DND-41 (cell line): Measurements from ENCODE around the gene ZNF213.
A peak's percentile ranks its signal among the peaks of the same experiment; 100 is the strongest.

Experiments used
- ATAC-seq: fragments of 200-7000 bp; cut with Tn5 transposase; 3 replicates; pipeline ENCODE4 v1.9.1; 2021; ENCODE audit warnings: low read depth; ENCODE audit not compliant: insufficient read depth
- DNase-seq: peaks from one replicate; pipeline ENCODE4 v3.0.0-alpha.2; 2020
- H2AFZ ChIP-seq: 2 replicates; pipeline ENCODE4 v1.6.0; 2012; ENCODE audit warnings: low read depth, low read length
- H3K27ac ChIP-seq: 2 replicates; pipeline ENCODE4 v1.5.1; 2012; ENCODE audit warnings: low read length, inconsistent platforms
- H3K27me3 ChIP-seq: fragments of 200-600 bp; sonication (generic); 2 replicates; pipeline ENCODE4 v1.6.0; 2012; ENCODE audit warnings: low read length, mild to moderate bottlenecking, inconsistent platforms; ENCODE audit not compliant: insufficient read depth, poor library complexity
- H3K36me3 ChIP-seq: 2 replicates; pipeline ENCODE4 v1.5.1; 2012; ENCODE audit warnings: low read length, inconsistent platforms; ENCODE audit not compliant: insufficient read depth
- H3K4me1 ChIP-seq: 2 replicates; pipeline ENCODE4 v1.5.1; 2012; ENCODE audit warnings: mild to moderate bottlenecking, low read length; ENCODE audit not compliant: insufficient read depth
- H3K4me2 ChIP-seq: 2 replicates; pipeline ENCODE4 v1.6.0; 2012; ENCODE audit warnings: mild to moderate bottlenecking, moderate library complexity, low read length, inconsistent platforms; ENCODE audit not compliant: insufficient read depth
- H3K4me3 ChIP-seq, 2 experiments: fragments of 200-600 bp in 1 of 2; shearing (Covaris generic) in 1 of 2; 2 replicates each; pipeline ENCODE4 v1.5.1; 2012 to 2016; ENCODE audit warnings: inconsistent platforms in 2 of 2, low read length in 2 of 2, mild to moderate bottlenecking in 2 of 2, low read depth in 1 of 2, moderate library complexity in 1 of 2
- H3K79me2 ChIP-seq: 2 replicates; pipeline ENCODE4 v1.6.0; 2012; ENCODE audit warnings: low read length, inconsistent platforms; ENCODE audit not compliant: insufficient read depth
- H3K9ac ChIP-seq: 2 replicates; pipeline ENCODE4 v1.6.0; 2012; ENCODE audit warnings: low read depth, mild to moderate bottlenecking, inconsistent platforms, low read length, moderate library complexity
- H3K9me3 ChIP-seq: 2 replicates; pipeline ENCODE4 v1.5.1; 2012; ENCODE audit warnings: low read length, moderate library complexity, mild to moderate bottlenecking, inconsistent platforms; ENCODE audit not compliant: insufficient read depth, severe bottlenecking
- H4K20me1 ChIP-seq: 2 replicates; pipeline ENCODE4 v1.6.0; 2012; ENCODE audit warnings: low read length; ENCODE audit not compliant: insufficient read depth
- CTCF ChIP-seq: IDR thresholded peaks from 2 replicates; pipeline ENCODE4 v1.5.1; 2012; ENCODE audit warnings: borderline replicate concordance, low read length, moderate library complexity, mild to moderate bottlenecking; ENCODE audit not compliant: poor library complexity, severe bottlenecking; ENCODE audit errors: extremely low read depth
- EZH2 ChIP-seq: IDR thresholded peaks from 3 replicates; pipeline ENCODE4 v1.6.1; 2012; ENCODE audit warnings: borderline replicate concordance, low read depth, mild to moderate bottlenecking, moderate library complexity, low read length, inconsistent platforms; ENCODE audit not compliant: severe bottlenecking

The ZNF213 gene

GRCh38 chr16:3119701-3120408 lies 15.0 kb upstream of the ZNF213 start:
- Histone ChIP-seq H3K4me2 (no peak overlapping the region), H3K9me3 (no peaks in the 10 kb centered on the region), H3K36me3 (no peaks in the 10 kb centered on the region), H3K9ac (no peak overlapping the region), H3K4me1 (peaks cover 15% of the 10 kb centered on the region), H3K27me3 (no peaks in the 10 kb centered on the region), H2AFZ (no peak overlapping the region), H3K79me2 (no peaks in the 10 kb centered on the region), H4K20me1 (no peaks in the 10 kb centered on the region), H3K27ac (no peak overlapping the region), H3K4me3 (no peak overlapping the region)
- DNase-seq, result no peak
- ATAC-seq, result no peak
- TF ChIP-seq EZH2, result no peak

GRCh38 chr16:3120435-3120834 lies 14.4 kb upstream of the ZNF213 start:
- H3K36me3 ChIP-seq, result no peaks in the 10 kb centered on the region
- no peak for ATAC-seq
- no peaks in the 10 kb centered on the region for H4K20me1 ChIP-seq
- no peak overlapping the region for H3K27ac ChIP-seq
- no peak overlapping the region for H3K4me2 ChIP-seq
- TF ChIP-seq EZH2 (no peak), CTCF (no peak)
- no peaks in the 10 kb centered on the region for H3K79me2 ChIP-seq
- H3K9me3 ChIP-seq, result no peaks in the 10 kb centered on the region
- H3K4me3 ChIP-seq, result no peak overlapping the region
- no peak for DNase-seq
- H3K4me1 ChIP-seq, result peaks cover 21% of the 10 kb centered on the region
- H2AFZ ChIP-seq, result no peak overlapping the region
- no peak overlapping the region for H3K9ac ChIP-seq
- H3K27me3 ChIP-seq, result no peaks in the 10 kb centered on the region

GRCh38 chr16:3121851-3122467 lies 12.9 kb upstream of the ZNF213 start:
- Histone ChIP-seq H2AFZ (no peak overlapping the region), H3K4me3 (no peak overlapping the region), H3K9me3 (no peaks in the 10 kb centered on the region), H3K27me3 (no peaks in the 10 kb centered on the region), H4K20me1 (no peaks in the 10 kb centered on the region), H3K36me3 (no peaks in the 10 kb centered on the region), H3K4me2 (no peak overlapping the region), H3K9ac (no peak overlapping the region), H3K27ac (no peak overlapping the region), H3K4me1 (peaks cover 30% of the 10 kb centered on the region), H3K79me2 (no peaks in the 10 kb centered on the region)
- no peak for ATAC-seq
- TF ChIP-seq EZH2 (no peak), CTCF (no peak)
- no peak for DNase-seq

- Histone ChIP-seq H3K4me2 (peak overlapping the region; percentile 83), H3K27me3 (no peaks in the 10 kb centered on the region), H3K27ac (no peak overlapping the region), H3K4me1 (peaks cover 36% of the 10 kb centered on the region), H3K4me3 (peak overlapping the region in 1 of 2 experiments; percentile 89; a peak in 1 of 4 replicates), H4K20me1 (no peaks in the 10 kb centered on the region), H2AFZ (no peak overlapping the region), H3K79me2 (no peaks in the 10 kb centered on the region), H3K36me3 (peaks cover 6% of the 10 kb centered on the region; the same call in 1 of the 2 replicates), H3K9ac (peak overlapping the region; percentile 74; the same call in 1 of the 2 replicates), H3K9me3 (no peaks in the 10 kb centered on the region)
- ATAC-seq (no peak), DNase-seq (no peak)
- TF ChIP-seq CTCF, result no peak
- no peak for TF ChIP-seq EZH2
These were observed 11.8 kb upstream of the ZNF213 start for GRCh38 chr16:3122926-3123570.
